ENCODE results near the gene KRT33A. TPM values are rescaled to one million over a fixed set of nuclear protein-coding genes. Genes with fewer than 3 reads are reported as not detected.

Gene KRT33A
- total RNA-seq, 1 experiment from 2014 or later, result not detected

GRCh38 chr17:41315814-41316445, 34.7 kb downstream of the KRT33A start:
- in situ Hi-C loops (cut with HindIII; ENCODE audit: low sequenced_read_pairs), result no loop called here
- no peak for DNase-seq (ENCODE audit: low spot score)

GRCh38 chr17:41315204-41315794, 35.3 kb downstream of the KRT33A start, which contains the start of gene KRTAP17-1:
TSS of gene KRTAP17-1 (minus strand) at chr17:41315710. CDS start at chr17:41315650, 60 bp downstream.
- in situ Hi-C loops (cut with HindIII; ENCODE audit: low sequenced_read_pairs), result no loop called here
- DNase-seq (ENCODE audit: low spot score), result no peak

GRCh38 chr17:41311111-41311510, 39.5 kb downstream of the KRT33A start:
- in situ Hi-C loops (cut with HindIII; ENCODE audit: low sequenced_read_pairs), result no loop called here
- DNase-seq (ENCODE audit: low spot score), result no peak

GRCh38 chr17:41308918-41309359, 41.7 kb downstream of the KRT33A start, which contains the start of gene KRTAP16-1:
TSS of gene KRTAP16-1 (minus strand) at chr17:41309309. CDS start at chr17:41309253, 56 bp downstream.
- in situ Hi-C loops (cut with HindIII; ENCODE audit: low sequenced_read_pairs), result no loop called here
- peak; percentile 65 for DNase-seq (ENCODE audit: low spot score)

DNA sequence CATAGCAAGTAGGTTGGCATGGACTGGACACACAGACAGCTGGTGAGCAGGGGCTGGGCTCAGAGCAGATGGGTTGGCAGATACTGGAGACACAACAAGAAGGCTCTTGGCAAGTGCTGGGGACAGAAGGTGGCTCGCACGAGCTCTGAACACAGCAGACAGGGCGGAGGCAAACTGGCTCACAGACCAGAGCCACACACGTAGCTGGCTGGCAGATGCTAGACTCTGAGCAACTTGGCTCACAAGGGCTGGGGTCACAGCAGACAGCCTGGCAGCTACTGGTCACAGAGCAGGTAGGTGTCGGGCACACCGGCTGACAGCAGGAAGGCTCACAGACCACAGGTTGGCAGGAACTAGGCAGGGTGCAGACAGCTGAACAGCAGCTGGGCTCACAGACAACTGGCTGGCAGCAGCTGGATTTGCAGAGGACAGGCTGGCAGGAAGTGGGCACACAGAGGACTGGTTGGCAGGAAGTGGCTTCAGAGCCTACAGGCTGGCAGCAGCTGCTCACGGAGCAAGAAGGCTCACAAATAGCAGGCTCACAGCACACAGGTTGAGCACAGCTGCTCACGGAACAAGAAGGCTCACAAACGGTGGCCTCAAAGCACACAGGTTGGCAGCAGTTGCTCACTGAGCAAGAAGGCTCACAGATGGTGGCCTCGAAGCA, 42.2 kb downstream of the KRT33A start:
- in situ Hi-C loops (cut with HindIII; ENCODE audit: low sequenced_read_pairs), result no loop called here
- peak; percentile 94 for DNase-seq (ENCODE audit: low spot score)

GRCh38 chr17:41307647-41308046, 43.0 kb downstream of the KRT33A start:
- in situ Hi-C loops (cut with HindIII; ENCODE audit: low sequenced_read_pairs), result no loop called here
- DNase-seq (ENCODE audit: low spot score), result peak; percentile 91

- DNase-seq (ENCODE audit: low spot score), result peak; percentile 48
- in situ Hi-C loops (cut with HindIII; ENCODE audit: low sequenced_read_pairs), result no loop called here
Observed at GRCh38 chr17:41304091-41304490, 46.5 kb downstream of the KRT33A start.

- peak; percentile 80 for DNase-seq (ENCODE audit: low spot score)
- in situ Hi-C loops (cut with HindIII; ENCODE audit: low sequenced_read_pairs), result no loop called here
Observed at GRCh38 chr17:41302981-41303380, 47.6 kb downstream of the KRT33A start.

GRCh38 chr17:41301916-41302901, 48.4 kb downstream of the KRT33A start, which contains the start of gene KRTAP29-1:
TSS of gene KRTAP29-1 (minus strand) at chr17:41302851. CDS start at chr17:41302851, 0 bp downstream.
- in situ Hi-C loops (cut with HindIII; ENCODE audit: low sequenced_read_pairs), result no loop called here
- DNase-seq (ENCODE audit: low spot score), result peak; percentile 99

GRCh38 chr17:41301204-41301790, 49.3 kb downstream of the KRT33A start:
- in situ Hi-C loops (cut with HindIII; ENCODE audit: low sequenced_read_pairs), result no loop called here
- no peak for DNase-seq (ENCODE audit: low spot score)

- no peak for DNase-seq (ENCODE audit: low spot score)
- in situ Hi-C loops (cut with HindIII; ENCODE audit: low sequenced_read_pairs), result no loop called here
Observed at GRCh38 chr17:41298458-41299135, 52.0 kb downstream of the KRT33A start.

DNA sequence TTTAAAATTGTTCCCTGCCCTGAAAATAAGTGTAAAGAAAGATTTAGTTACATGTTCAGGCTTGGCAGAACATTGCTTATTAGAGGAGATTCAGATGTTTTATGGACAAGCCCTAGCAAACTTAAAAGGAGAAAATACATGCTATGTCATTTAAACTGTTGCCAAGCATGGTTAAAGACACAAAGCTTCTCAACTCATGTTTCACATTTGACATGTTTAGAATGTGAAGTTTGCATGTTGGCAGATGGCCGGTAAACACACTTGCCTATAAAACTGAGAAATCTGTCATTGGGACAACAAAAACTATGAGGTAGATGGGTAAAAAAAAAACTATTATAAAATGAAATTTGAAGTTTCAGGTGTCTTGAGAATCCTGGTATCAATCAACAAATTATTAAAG, 53.8 kb downstream of the KRT33A start:
- in situ Hi-C loops (cut with HindIII; ENCODE audit: low sequenced_read_pairs), result no loop called here
- DNase-seq (ENCODE audit: low spot score), result no peak

Other genes starting within 250 kb of the KRT33A start
- not detected in 2 replicates for gene KRTAP4-16, start 248.6 kb downstream of the KRT33A start, total RNA-seq (2014; rRNA removed; shearing (Covaris generic))
- gene KRTAP4-9, start 245.4 kb downstream of the KRT33A start, total RNA-seq (2014; rRNA removed; shearing (Covaris generic)), result not detected in 2 replicates
- gene KRTAP4-11, start 232.5 kb downstream of the KRT33A start, total RNA-seq (2014; rRNA removed; shearing (Covaris generic)), result not detected in 2 replicates
- not detected in 2 replicates for gene KRTAP4-12, start 226.6 kb downstream of the KRT33A start, total RNA-seq (2014; rRNA removed; shearing (Covaris generic))
- gene KRTAP4-6, start 210.3 kb downstream of the KRT33A start, total RNA-seq (2014; rRNA removed; shearing (Covaris generic)), result not detected in 2 replicates
- gene KRTAP4-5, start 201.0 kb downstream of the KRT33A start, total RNA-seq (2014; rRNA removed; shearing (Covaris generic)), result not detected in 2 replicates
- gene KRTAP4-4, start 190.1 kb downstream of the KRT33A start, total RNA-seq (2014; rRNA removed; shearing (Covaris generic)), result not detected in 2 replicates
- not detected in 2 replicates for gene KRTAP4-3, start 182.6 kb downstream of the KRT33A start, total RNA-seq (2014; rRNA removed; shearing (Covaris generic))
- not detected in 2 replicates for gene KRTAP4-2, start 172.6 kb downstream of the KRT33A start, total RNA-seq (2014; rRNA removed; shearing (Covaris generic))
- gene KRTAP4-1, start 165.9 kb downstream of the KRT33A start, total RNA-seq (2014; rRNA removed; shearing (Covaris generic)), result not detected in 2 replicates
- not detected in 2 replicates for gene KRTAP9-1, start 160.9 kb downstream of the KRT33A start, total RNA-seq (2014; rRNA removed; shearing (Covaris generic))
- not detected in 2 replicates for gene KRTAP9-2, start 124.2 kb downstream of the KRT33A start, total RNA-seq (2014; rRNA removed; shearing (Covaris generic))
- gene KRTAP9-3, start 118.4 kb downstream of the KRT33A start, total RNA-seq (2014; rRNA removed; shearing (Covaris generic)), result not detected in 2 replicates
- not detected in 2 replicates for gene KRTAP9-8, start 112.8 kb downstream of the KRT33A start, total RNA-seq (2014; rRNA removed; shearing (Covaris generic))
- gene KRTAP9-4, start 101.1 kb downstream of the KRT33A start, total RNA-seq (2014; rRNA removed; shearing (Covaris generic)), result not detected in 2 replicates
- gene KRTAP9-9, start 95.4 kb downstream of the KRT33A start, total RNA-seq (2014; rRNA removed; shearing (Covaris generic)), result not detected in 2 replicates
- gene KRTAP9-6, start 85.5 kb downstream of the KRT33A start, total RNA-seq (2014; rRNA removed; shearing (Covaris generic)), result not detected in 2 replicates
- gene KRTAP9-7, start 75.1 kb downstream of the KRT33A start, total RNA-seq (2014; rRNA removed; shearing (Covaris generic)), result not detected in 2 replicates
- gene KRTAP29-1, start 48.0 kb downstream of the KRT33A start, total RNA-seq (2014; rRNA removed; shearing (Covaris generic)), result not detected in 2 replicates
- gene KRTAP16-1, start 41.5 kb downstream of the KRT33A start, total RNA-seq (2014; rRNA removed; shearing (Covaris generic)), result not detected in 2 replicates
- not detected in 2 replicates for gene KRTAP17-1, start 35.1 kb downstream of the KRT33A start, total RNA-seq (2014; rRNA removed; shearing (Covaris generic))
- not detected in 2 replicates for gene KRT33B, start 19.0 kb upstream of the KRT33A start, total RNA-seq (2014; rRNA removed; shearing (Covaris generic))
- gene KRT34, start 31.5 kb upstream of the KRT33A start, total RNA-seq (2014; rRNA removed; shearing (Covaris generic)), result not detected in 2 replicates
- not detected in 2 replicates for gene KRT31, start 46.8 kb upstream of the KRT33A start, total RNA-seq (2014; rRNA removed; shearing (Covaris generic))
- not detected in 2 replicates for gene KRT37, start 73.8 kb upstream of the KRT33A start, total RNA-seq (2014; rRNA removed; shearing (Covaris generic))
- gene KRT38, start 90.2 kb upstream of the KRT33A start, total RNA-seq (2014; rRNA removed; shearing (Covaris generic)), result not detected in 2 replicates
- gene KRT32, start 116.6 kb upstream of the KRT33A start, total RNA-seq (2014; rRNA removed; shearing (Covaris generic)), result not detected in 2 replicates
- gene KRT35, start 130.3 kb upstream of the KRT33A start, total RNA-seq (2014; rRNA removed; shearing (Covaris generic)), result not detected in 2 replicates
- not detected in 2 replicates for gene KRT36, start 139.1 kb upstream of the KRT33A start, total RNA-seq (2014; rRNA removed; shearing (Covaris generic))
- not detected in 2 replicates for gene KRT13, start 154.8 kb upstream of the KRT33A start, total RNA-seq (2014; rRNA removed; shearing (Covaris generic))
- not detected in 2 replicates for gene KRT15, start 168.1 kb upstream of the KRT33A start, total RNA-seq (2014; rRNA removed; shearing (Covaris generic))
- gene KRT19, start 177.5 kb upstream of the KRT33A start, total RNA-seq (2014; rRNA removed; shearing (Covaris generic)), result 7.8 TPM in 1 of 2 replicates, not detected in the other
- gene KRT9, start 221.2 kb upstream of the KRT33A start, total RNA-seq (2014; rRNA removed; shearing (Covaris generic)), result not detected in 2 replicates
- gene KRT14, start 236.1 kb upstream of the KRT33A start, total RNA-seq (2014; rRNA removed; shearing (Covaris generic)), result not detected in 2 replicates